Mesenchymal stem cell (in vitro differentiated cells and primary cell): ENCODE measurements around the gene TTLL6.

Experiments used
- DNase-seq: peaks from one replicate; pipeline ENCODE4 v3.0.0-alpha.2; 2013
- H2AFZ ChIP-seq: one replicate; pipeline ENCODE4 v1.6.1; 2013; ENCODE audit warnings: low read depth, mild to moderate bottlenecking, control low read depth, inconsistent platforms, low read length, moderate library complexity
- H2AK5ac ChIP-seq: 2 replicates; pipeline ENCODE4 v1.6.1; 2013; ENCODE audit warnings: low read length, moderate library complexity, mild to moderate bottlenecking, inconsistent platforms; ENCODE audit not compliant: severe bottlenecking
- H2BK120ac ChIP-seq: one replicate; pipeline ENCODE4 v1.6.1; 2013; ENCODE audit warnings: low read depth, mild to moderate bottlenecking, inconsistent platforms, low read length, moderate library complexity
- H2BK12ac ChIP-seq, 2 experiments: one replicate each; pipeline ENCODE4 v1.6.1; 2013; ENCODE audit warnings: inconsistent platforms in 2 of 2, low read length in 2 of 2, mild to moderate bottlenecking in 2 of 2, moderate library complexity in 2 of 2, control low read depth in 1 of 2
- H2BK15ac ChIP-seq: one replicate; pipeline ENCODE4 v1.6.1; 2013; ENCODE audit warnings: mild to moderate bottlenecking, low read depth, inconsistent platforms; ENCODE audit not compliant: poor library complexity, severe bottlenecking
- H2BK5ac ChIP-seq: 2 replicates; pipeline ENCODE4 v1.6.1; 2013; ENCODE audit warnings: low read depth, mild to moderate bottlenecking, low read length, control low read depth, inconsistent platforms; ENCODE audit not compliant: poor library complexity, severe bottlenecking
- H3K14ac ChIP-seq, 2 experiments: one replicate each; pipeline ENCODE4 v1.6.1; 2013; ENCODE audit warnings: inconsistent platforms in 2 of 2, low read length in 2 of 2, control low read depth in 1 of 2, mild to moderate bottlenecking in 1 of 2, moderate library complexity in 1 of 2
- H3K18ac ChIP-seq, 2 experiments: one replicate each; pipeline ENCODE4 v1.6.1; 2013; ENCODE audit warnings: inconsistent platforms in 2 of 2, low read length in 2 of 2, control low read depth in 1 of 2, low read depth in 1 of 2, mild to moderate bottlenecking in 1 of 2
- H3K23ac ChIP-seq, 2 experiments: one replicate each; pipeline ENCODE4 v1.6.1; 2013; ENCODE audit warnings: inconsistent platforms in 2 of 2, low read length in 2 of 2, mild to moderate bottlenecking in 2 of 2, moderate library complexity in 2 of 2, control low read depth in 1 of 2
- H3K27ac ChIP-seq: 2 replicates; pipeline ENCODE4 v1.5.1; 2013; ENCODE audit warnings: mild to moderate bottlenecking, moderate library complexity, low read length, control low read depth, inconsistent platforms; ENCODE audit not compliant: poor library complexity, severe bottlenecking
- H3K27me3 ChIP-seq, 2 experiments: 2 replicates each; pipeline versions ENCODE4 v1.6.1 to v1.7.0; 2013; ENCODE audit warnings: low read length in 2 of 2, mild to moderate bottlenecking in 2 of 2, moderate library complexity in 2 of 2, control low read depth in 1 of 2, inconsistent platforms in 1 of 2; ENCODE audit not compliant: control insufficient read depth in 1 of 2, insufficient read depth in 1 of 2
- H3K36me3 ChIP-seq, 2 experiments: 2 replicates each; pipeline versions ENCODE4 v1.6.1 to v1.7.0; 2013; ENCODE audit warnings: low read length in 2 of 2, control low read depth in 1 of 2, inconsistent platforms in 1 of 2, low read depth in 1 of 2, mild to moderate bottlenecking in 1 of 2; ENCODE audit not compliant: insufficient read depth in 2 of 2, control insufficient read depth in 1 of 2
- H3K4ac ChIP-seq, 2 experiments: one replicate each; pipeline ENCODE4 v1.6.1; 2013; ENCODE audit warnings: inconsistent platforms in 2 of 2, low read length in 2 of 2, mild to moderate bottlenecking in 2 of 2, moderate library complexity in 2 of 2, control low read depth in 1 of 2, low read depth in 1 of 2
- H3K4me1 ChIP-seq: 2 replicates; pipeline ENCODE4 v1.6.1; 2013; ENCODE audit warnings: low read depth, low read length, control low read depth; ENCODE audit not compliant: control insufficient read depth, insufficient read depth
- H3K4me2 ChIP-seq: 2 replicates; pipeline ENCODE4 v1.6.1; 2013; ENCODE audit warnings: low read length, mild to moderate bottlenecking, inconsistent platforms; ENCODE audit not compliant: poor library complexity, severe bottlenecking
- H3K4me3 ChIP-seq, 2 experiments: 2 replicates each; pipeline versions ENCODE4 v1.5.1 to v1.7.0; 2013; ENCODE audit warnings: low read length in 2 of 2, mild to moderate bottlenecking in 2 of 2, control low read depth in 1 of 2, low read depth in 1 of 2; ENCODE audit not compliant: insufficient read depth in 1 of 2
- H3K79me1 ChIP-seq: replicated peaks from 2 replicates; pipeline ENCODE4 v1.6.1; 2013; ENCODE audit warnings: mild to moderate bottlenecking, control low read depth, low read length, inconsistent platforms; ENCODE audit not compliant: poor library complexity, severe bottlenecking
- H3K9ac ChIP-seq: 2 replicates; pipeline ENCODE4 v1.7.0; 2013; ENCODE audit warnings: mild to moderate bottlenecking, low read length, moderate library complexity
- H3K9me3 ChIP-seq: 2 replicates; pipeline ENCODE4 v1.7.0; 2013; ENCODE audit warnings: mild to moderate bottlenecking, low read length; ENCODE audit not compliant: control insufficient read depth
- H4K8ac ChIP-seq: one replicate; pipeline ENCODE4 v1.6.1; 2013; ENCODE audit warnings: inconsistent platforms, mild to moderate bottlenecking, low read length, moderate library complexity
- H4K91ac ChIP-seq: one replicate; pipeline ENCODE4 v1.6.1; 2013; ENCODE audit warnings: mild to moderate bottlenecking, low read length, inconsistent platforms
- WGBS: methylation state at CpG from one replicate; pipeline ENCODE4 v1.1.7; 2013; ENCODE audit warnings: mixed read lengths; 5-methylcytosine and 5-hydroxymethylcytosine counted together

TTLL6 gene

GRCh38 chr17:48773245-48773644, 43.8 kb downstream of the TTLL6 start:
- H2BK15ac ChIP-seq, result no peak overlapping the region
- no peak overlapping the region for H2BK5ac ChIP-seq
- H3K27me3 ChIP-seq, result peaks cover 21 to 38% of the 10 kb centered on the region in 2 experiments
- no peak overlapping the region for H3K23ac ChIP-seq
- no peak overlapping the region for H3K14ac ChIP-seq
- no peak overlapping the region for H3K9ac ChIP-seq
- no peak overlapping the region for H3K27ac ChIP-seq
- WGBS, result 94% methylated on average over 3 of the region's 3 CpGs
- no peak overlapping the region for H3K4me2 ChIP-seq
- no peak for DNase-seq
- H3K4ac ChIP-seq, result no peak overlapping the region
- no peak overlapping the region for H2AK5ac ChIP-seq
- no peaks in the 10 kb centered on the region for H3K36me3 ChIP-seq
- no peaks in the 10 kb centered on the region for H3K9me3 ChIP-seq
- H3K18ac ChIP-seq, result no peak overlapping the region
- H3K4me3 ChIP-seq, result no peak overlapping the region
- no peak overlapping the region for H4K91ac ChIP-seq
- no peaks in the 10 kb centered on the region for H3K79me1 ChIP-seq
- H2BK120ac ChIP-seq, result no peak overlapping the region
- no peaks in the 10 kb centered on the region for H3K4me1 ChIP-seq
- no peak overlapping the region for H2BK12ac ChIP-seq
- no peak overlapping the region for H4K8ac ChIP-seq
- no peak overlapping the region for H2AFZ ChIP-seq

GRCh38 chr17:48770954-48771353, 46.1 kb downstream of the TTLL6 start:
- Histone ChIP-seq H3K79me1 (no peaks in the 10 kb centered on the region), H3K4me1 (no peaks in the 10 kb centered on the region), H3K27me3 (peaks cover 32 to 46% of the 10 kb centered on the region in 2 experiments), H2BK120ac (no peak overlapping the region), H3K4ac (no peak overlapping the region), H3K14ac (no peak overlapping the region), H2AK5ac (no peak overlapping the region), H3K9ac (no peak overlapping the region), H3K36me3 (no peaks in the 10 kb centered on the region), H3K9me3 (no peaks in the 10 kb centered on the region), H2BK12ac (no peak overlapping the region), H4K91ac (no peak overlapping the region), H4K8ac (no peak overlapping the region), H2BK15ac (no peak overlapping the region), H3K4me2 (no peak overlapping the region), H3K23ac (no peak overlapping the region), H3K4me3 (no peak overlapping the region), H2BK5ac (no peak overlapping the region), H3K27ac (no peak overlapping the region), H3K18ac (no peak overlapping the region), H2AFZ (no peak overlapping the region)
- 67% methylated on average over 3 of the region's 3 CpGs for WGBS
- no peak for DNase-seq

DNA sequence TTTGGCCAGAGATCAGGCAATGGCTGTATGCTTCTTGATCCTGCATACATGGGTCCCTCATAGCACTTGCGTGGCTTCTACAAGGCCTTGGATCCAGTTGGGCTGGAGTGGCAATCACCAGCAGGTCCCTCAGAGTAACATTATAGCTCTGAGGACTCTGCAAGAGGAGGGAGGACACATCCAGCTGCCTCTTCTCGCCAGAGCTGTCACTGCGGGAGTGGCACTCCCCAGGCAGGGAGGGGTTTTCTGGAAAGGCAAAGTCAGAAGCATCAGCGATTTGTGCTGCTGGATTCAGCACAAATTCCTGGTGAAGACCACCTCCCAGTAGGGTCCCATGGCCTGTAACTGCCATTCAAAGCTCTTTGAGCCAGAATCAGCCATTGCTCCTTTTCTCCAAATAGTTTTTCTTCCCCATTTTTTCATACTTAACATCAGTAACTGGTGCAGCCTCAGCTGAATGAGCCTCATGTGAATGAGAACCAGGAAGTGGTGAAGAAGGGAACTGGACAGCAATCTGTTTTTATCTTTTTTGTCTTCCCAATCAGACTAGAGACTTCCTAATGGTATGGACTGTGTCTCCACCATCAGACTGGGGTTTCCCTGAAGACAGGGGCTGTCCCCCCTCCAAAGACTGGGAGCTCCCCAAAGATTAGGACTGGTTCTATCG, 47.9 kb downstream of the TTLL6 start:
- peaks cover 47 to 63% of the 10 kb centered on the region in 2 experiments for H3K27me3 ChIP-seq
- H2BK120ac ChIP-seq, result no peak overlapping the region
- no peak overlapping the region for H3K4ac ChIP-seq
- no peak overlapping the region for H4K8ac ChIP-seq
- WGBS, result 78% methylated on average over 5 of the region's 5 CpGs
- H2AFZ ChIP-seq, result no peak overlapping the region
- H3K23ac ChIP-seq, result peak overlapping the region in 1 of 2 experiments; percentile 9
- H3K27ac ChIP-seq, result no peak overlapping the region
- H3K36me3 ChIP-seq, result no peaks in the 10 kb centered on the region
- H3K9me3 ChIP-seq, result no peaks in the 10 kb centered on the region
- no peaks in the 10 kb centered on the region for H3K79me1 ChIP-seq
- no peak overlapping the region for H3K9ac ChIP-seq
- no peak overlapping the region for H3K18ac ChIP-seq
- H2BK15ac ChIP-seq, result no peak overlapping the region
- H4K91ac ChIP-seq, result no peak overlapping the region
- no peak overlapping the region for H3K14ac ChIP-seq
- no peak overlapping the region for H3K4me3 ChIP-seq
- no peaks in the 10 kb centered on the region for H3K4me1 ChIP-seq
- no peak overlapping the region for H3K4me2 ChIP-seq
- no peak for DNase-seq
- no peak overlapping the region for H2BK12ac ChIP-seq
- no peak overlapping the region for H2AK5ac ChIP-seq
- H2BK5ac ChIP-seq, result no peak overlapping the region

GRCh38 chr17:48767263-48767774, 49.7 kb downstream of the TTLL6 start:
- H3K4me3 ChIP-seq, result no peak overlapping the region
- no peaks in the 10 kb centered on the region for H3K36me3 ChIP-seq
- no peak overlapping the region for H4K8ac ChIP-seq
- no peaks in the 10 kb centered on the region for H3K4me1 ChIP-seq
- H2BK12ac ChIP-seq, result no peak overlapping the region
- H4K91ac ChIP-seq, result no peak overlapping the region
- no peak overlapping the region for H3K18ac ChIP-seq
- H3K4me2 ChIP-seq, result no peak overlapping the region
- no peak overlapping the region for H3K23ac ChIP-seq
- no peak overlapping the region for H3K4ac ChIP-seq
- H3K27me3 ChIP-seq, result peaks cover 63 to 73% of the 10 kb centered on the region in 2 experiments
- 80% methylated on average over 4 of the region's 4 CpGs for WGBS
- no peaks in the 10 kb centered on the region for H3K79me1 ChIP-seq
- no peak overlapping the region for H3K27ac ChIP-seq
- H3K14ac ChIP-seq, result no peak overlapping the region
- H3K9me3 ChIP-seq, result no peaks in the 10 kb centered on the region
- H3K9ac ChIP-seq, result no peak overlapping the region
- H2AFZ ChIP-seq, result no peak overlapping the region
- DNase-seq, result no peak
- no peak overlapping the region for H2BK120ac ChIP-seq
- H2BK15ac ChIP-seq, result no peak overlapping the region
- no peak overlapping the region for H2AK5ac ChIP-seq
- H2BK5ac ChIP-seq, result no peak overlapping the region
